ENCODE measurements around the gene KRT78. TPM values are rescaled to one million over a fixed set of nuclear protein-coding genes. Genes with fewer than 3 reads are reported as not detected.

The KRT78 gene, protein sequence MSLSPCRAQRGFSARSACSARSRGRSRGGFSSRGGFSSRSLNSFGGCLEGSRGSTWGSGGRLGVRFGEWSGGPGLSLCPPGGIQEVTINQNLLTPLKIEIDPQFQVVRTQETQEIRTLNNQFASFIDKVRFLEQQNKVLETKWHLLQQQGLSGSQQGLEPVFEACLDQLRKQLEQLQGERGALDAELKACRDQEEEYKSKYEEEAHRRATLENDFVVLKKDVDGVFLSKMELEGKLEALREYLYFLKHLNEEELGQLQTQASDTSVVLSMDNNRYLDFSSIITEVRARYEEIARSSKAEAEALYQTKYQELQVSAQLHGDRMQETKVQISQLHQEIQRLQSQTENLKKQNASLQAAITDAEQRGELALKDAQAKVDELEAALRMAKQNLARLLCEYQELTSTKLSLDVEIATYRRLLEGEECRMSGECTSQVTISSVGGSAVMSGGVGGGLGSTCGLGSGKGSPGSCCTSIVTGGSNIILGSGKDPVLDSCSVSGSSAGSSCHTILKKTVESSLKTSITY
- total RNA-seq: not detected in 2 replicates

DNA sequence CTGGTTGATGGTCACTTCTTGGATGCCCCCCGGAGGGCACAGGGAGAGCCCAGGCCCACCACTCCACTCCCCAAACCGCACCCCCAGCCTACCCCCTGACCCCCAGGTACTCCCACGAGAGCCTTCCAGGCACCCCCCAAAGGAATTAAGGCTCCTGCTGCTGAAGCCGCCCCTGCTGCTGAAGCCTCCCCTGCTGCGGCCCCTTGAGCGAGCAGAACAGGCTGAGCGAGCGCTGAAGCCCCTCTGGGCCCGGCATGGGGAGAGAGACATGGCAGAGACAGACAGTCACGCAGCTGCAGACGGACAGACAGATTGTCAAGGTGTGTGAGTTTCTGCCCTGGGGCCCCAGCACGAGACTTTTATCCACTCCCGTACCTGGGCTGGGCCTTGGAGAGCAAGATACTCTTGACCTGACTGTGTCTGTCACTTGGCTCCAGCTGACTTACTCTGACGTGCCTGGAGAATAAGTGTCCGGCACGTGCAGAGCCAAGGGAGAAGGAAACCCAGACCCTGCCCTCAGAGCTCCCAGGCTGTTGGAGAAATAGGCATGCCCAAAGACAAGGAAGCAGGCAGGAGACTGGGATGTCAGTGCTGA is at the start of gene KRT78:
Gene KRT78 (minus strand): TSS at position 334 of the 595 bp plus-strand sequence. CDS start 64 bp downstream, at position 270.

DNA sequence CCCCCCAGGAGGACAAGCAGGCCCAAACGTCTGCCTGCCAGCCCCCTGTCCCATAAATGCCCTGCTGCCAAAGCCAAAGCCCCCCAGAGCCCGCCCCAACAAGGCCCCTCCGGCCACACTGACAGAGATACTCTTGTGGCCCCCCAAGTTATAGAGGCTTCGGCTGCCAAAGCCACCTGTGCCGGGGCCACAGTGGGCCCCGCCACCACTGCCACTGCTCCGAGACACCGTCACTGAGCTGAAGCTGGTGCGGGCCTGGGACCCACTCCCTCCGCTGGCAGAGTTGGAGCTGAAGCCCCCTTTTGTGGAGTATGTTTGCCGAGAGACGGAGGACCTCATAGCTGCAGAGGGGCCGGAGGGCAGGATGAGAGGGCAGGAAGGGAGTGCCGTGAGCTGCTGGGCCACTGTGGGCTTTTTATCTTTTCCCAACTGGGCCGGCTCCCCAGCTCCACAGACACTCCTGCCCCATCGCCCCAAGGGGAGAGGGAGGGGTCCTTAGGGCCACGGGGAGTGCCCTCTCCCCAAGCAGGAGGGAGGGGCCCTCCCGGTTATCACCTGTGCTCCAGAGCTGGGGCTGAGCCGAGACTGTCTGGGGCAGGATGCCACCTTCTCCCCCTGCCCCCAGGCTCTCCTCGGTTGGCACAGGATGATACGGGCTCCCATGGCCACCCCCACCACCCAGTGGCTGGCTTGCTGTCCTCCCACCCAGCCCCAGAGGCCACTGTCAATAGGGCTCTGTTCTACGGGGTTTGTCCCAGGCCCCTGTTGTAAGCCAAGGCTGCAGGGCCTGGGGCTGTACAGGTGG is 14.7 kb downstream of the KRT78 start, which contains the start of gene KRT79:
Gene KRT79 (minus strand): TSS at position 390 of the 805 bp plus-strand sequence. CDS start 51 bp downstream, at position 339.

DNA sequence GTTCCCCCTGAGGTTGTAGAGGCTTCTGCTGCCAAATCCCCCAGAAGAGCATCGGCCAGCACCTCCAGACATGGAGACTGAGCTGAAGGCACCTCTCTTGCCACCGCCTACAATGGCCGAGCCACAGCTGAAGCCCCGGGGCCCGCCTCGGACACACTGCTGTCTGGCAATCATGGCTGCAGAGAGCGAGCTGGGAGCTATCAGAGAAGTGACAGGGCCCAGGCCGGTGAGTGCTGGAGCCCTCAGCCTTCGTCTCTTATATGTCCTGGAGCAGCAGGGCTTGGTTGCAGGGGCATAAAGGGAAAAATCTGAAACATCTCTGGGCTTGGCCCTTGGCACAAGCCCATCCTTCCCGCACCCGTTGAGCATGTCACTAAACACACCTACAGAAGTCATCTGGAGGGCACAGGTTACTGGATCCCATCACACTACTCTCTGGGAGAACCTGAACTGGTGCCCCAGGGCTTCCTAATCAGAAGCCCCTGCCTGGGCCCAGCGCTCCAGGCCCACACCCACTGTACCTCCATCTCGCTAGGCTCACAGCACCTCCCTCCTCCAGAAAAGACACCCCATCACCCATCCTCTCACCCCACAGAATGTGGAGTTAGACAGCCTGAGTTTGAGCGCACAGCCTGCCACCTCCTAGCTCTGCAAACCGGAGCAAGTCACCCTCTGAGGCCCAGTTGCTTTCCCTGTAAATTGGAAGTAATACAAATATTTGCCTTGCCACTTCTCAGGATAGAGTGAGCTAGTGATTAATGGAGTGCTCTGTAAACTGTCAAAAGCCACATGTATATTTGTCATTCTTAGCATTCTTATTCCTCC is 34.7 kb downstream of the KRT78 start, which contains the start of gene KRT4:
Gene KRT4 (minus strand): TSS at position 232 of the 825 bp plus-strand sequence. CDS start 58 bp downstream, at position 174.

DNA sequence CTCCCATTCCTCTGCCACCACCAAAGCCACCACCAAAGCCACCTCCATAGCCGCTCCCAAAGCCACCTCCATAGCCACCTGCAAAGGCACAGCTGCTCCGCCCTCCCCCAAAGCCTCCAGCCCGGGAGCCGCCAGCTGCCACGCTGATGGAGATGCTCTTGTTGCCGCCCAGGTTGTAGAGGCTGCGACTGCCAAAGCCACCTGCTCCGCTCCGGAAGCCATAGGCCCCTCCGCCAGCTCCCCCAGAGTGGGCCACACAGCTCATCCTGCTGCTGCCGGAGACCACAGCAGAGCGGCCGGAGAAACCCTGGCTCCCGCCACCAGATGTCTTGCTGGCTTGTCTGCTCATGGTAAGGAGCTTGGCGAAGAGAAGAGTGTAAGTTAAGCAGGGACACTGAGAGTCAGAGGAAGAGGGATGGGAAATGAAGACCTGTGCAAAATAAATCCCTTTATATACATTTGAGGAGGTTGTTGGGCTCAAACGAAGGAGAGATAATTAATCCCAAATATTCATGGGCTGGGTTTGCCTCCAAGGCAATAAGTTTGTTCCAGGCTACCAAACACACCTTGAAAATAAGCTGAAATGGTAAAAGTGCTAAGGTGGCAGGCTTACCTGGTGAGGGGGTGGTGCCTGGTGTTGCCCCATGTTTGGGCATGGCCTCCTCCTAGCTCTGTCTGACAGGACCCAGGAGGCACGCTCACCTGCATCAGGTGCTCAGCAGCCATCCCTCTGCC is 52.9 kb downstream of the KRT78 start, which contains the start of gene KRT3:
Gene KRT3 (minus strand): TSS at position 424 of the 735 bp plus-strand sequence. CDS start 75 bp downstream, at position 349.

Other genes with a start within 250 kb of the KRT78 start
- gene KRT72, start 247.5 kb downstream of the KRT78 start, total RNA-seq: not detected in 2 replicates
- gene KRT73, start 230.4 kb downstream of the KRT78 start, total RNA-seq: not detected in 2 replicates
- gene KRT2, start 196.8 kb downstream of the KRT78 start, total RNA-seq: not detected in 2 replicates
- gene KRT1, start 168.6 kb downstream of the KRT78 start, total RNA-seq: not detected in 2 replicates
- gene KRT77, start 145.5 kb downstream of the KRT78 start, total RNA-seq: not detected in 2 replicates
- gene KRT76, start 71.6 kb downstream of the KRT78 start, total RNA-seq: not detected in 2 replicates
- not detected in 2 replicates for gene KRT3, start 52.9 kb downstream of the KRT78 start, total RNA-seq
- not detected in 2 replicates for gene KRT4, start 34.9 kb downstream of the KRT78 start, total RNA-seq
- not detected in 2 replicates for gene KRT79, start 14.7 kb downstream of the KRT78 start, total RNA-seq
- gene KRT8, start 56.1 kb upstream of the KRT78 start, total RNA-seq: 13.9 and 14.4 TPM in 2 replicates
- gene KRT18, start 100.1 kb upstream of the KRT78 start, total RNA-seq: 253 and 287 TPM in 2 replicates
- gene EIF4B, start 157.5 kb upstream of the KRT78 start, total RNA-seq: 273 and 317 TPM in 2 replicates
- 34.9 and 41.3 TPM in 2 replicates for gene TNS2, start 201.1 kb upstream of the KRT78 start, total RNA-seq
- gene SPRYD3, start 230.4 kb upstream of the KRT78 start, total RNA-seq: 38.8 and 39.8 TPM in 2 replicates
- gene IGFBP6, start 248.7 kb upstream of the KRT78 start, total RNA-seq: 222 and 277 TPM in 2 replicates